Epithelial cell of proximal tubule (primary cell): ENCODE results near the gene CNPPD1. TPM values are rescaled to one million over a fixed set of nuclear protein-coding genes. Genes with fewer than 3 reads are reported as not detected.

ENCODE experiments used
- DNase-seq: peaks from one replicate; pipeline ENCODE4 v3.0.0-alpha.2; 2011; ENCODE audit warnings: low read depth
- H3K4me3 ChIP-seq: 2 replicates; pipeline ENCODE4 v1.5.1; 2011; ENCODE audit warnings: low read depth, mild to moderate bottlenecking, low read length
- total RNA-seq: library from RNA; depleted of rRNA; stranded (reverse); fragments of >200 nt; gene quantifications from 2 replicates; pipeline ENCODE4 v1.2.3, GENCODE V29; 2015
- TF ChIP-seq, protein P1 (sequence below): conservative IDR thresholded peaks from 2 replicates; pipeline ENCODE4 v1.5.1; 2012; ENCODE audit warnings: low read depth, mild to moderate bottlenecking, low read length

Gene CNPPD1
- total RNA-seq, 1 donor from 2014 or later: 51.0 TPM

GRCh38 chr2:219124381-219125110 lies 52.2 kb downstream of the CNPPD1 start:
- H3K4me3 ChIP-seq: peak overlapping the region; percentile 7
- TF ChIP-seq, protein P1, sequence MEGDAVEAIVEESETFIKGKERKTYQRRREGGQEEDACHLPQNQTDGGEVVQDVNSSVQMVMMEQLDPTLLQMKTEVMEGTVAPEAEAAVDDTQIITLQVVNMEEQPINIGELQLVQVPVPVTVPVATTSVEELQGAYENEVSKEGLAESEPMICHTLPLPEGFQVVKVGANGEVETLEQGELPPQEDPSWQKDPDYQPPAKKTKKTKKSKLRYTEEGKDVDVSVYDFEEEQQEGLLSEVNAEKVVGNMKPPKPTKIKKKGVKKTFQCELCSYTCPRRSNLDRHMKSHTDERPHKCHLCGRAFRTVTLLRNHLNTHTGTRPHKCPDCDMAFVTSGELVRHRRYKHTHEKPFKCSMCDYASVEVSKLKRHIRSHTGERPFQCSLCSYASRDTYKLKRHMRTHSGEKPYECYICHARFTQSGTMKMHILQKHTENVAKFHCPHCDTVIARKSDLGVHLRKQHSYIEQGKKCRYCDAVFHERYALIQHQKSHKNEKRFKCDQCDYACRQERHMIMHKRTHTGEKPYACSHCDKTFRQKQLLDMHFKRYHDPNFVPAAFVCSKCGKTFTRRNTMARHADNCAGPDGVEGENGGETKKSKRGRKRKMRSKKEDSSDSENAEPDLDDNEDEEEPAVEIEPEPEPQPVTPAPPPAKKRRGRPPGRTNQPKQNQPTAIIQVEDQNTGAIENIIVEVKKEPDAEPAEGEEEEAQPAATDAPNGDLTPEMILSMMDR: no peak
- no peak for DNase-seq

GRCh38 chr2:219123356-219124135 lies 53.2 kb downstream of the CNPPD1 start:
- DNase-seq: no peak
- H3K4me3 ChIP-seq: no peak overlapping the region
- TF ChIP-seq, protein P1: no peak

DNA sequence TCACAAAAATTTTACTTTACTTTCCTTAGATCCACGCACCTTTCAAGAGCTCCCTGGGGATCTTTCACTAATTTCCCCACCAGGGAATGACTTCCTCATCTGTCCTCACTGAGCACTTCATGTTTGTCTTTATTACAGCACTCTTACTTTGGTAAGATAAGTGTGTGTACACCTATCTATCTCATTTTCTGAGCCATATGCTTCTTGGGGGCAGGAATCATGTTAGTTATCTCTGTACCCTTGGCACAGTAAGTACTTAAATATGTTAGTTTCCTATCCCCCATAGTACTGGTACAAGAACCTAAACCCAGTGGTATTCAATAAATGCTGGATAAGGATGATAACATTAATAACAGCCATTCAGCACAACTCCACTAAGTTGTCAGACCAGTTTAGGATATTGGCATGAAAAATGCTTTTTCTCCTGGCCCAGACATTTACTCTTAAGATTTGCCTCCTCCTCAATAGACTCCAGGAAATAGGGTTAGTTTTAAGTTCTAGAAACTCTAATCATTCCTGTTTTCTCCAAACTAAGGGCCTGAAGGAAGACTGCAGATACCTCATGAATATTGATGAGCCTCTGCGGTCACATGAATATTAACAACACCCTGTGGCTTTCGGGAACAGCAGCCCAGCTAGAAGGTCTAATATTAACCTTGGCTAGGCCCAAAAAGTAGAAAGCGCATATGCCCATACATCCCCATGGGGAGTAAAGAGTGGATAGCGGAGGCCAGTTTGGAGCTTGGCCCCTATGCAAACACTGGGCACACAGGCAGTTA lies 54.3 kb downstream of the CNPPD1 start:
- TF ChIP-seq, protein P1: no peak

More for the DNA sequence above, 54.3 kb downstream of the CNPPD1 start:
- no peak overlapping the region for H3K4me3 ChIP-seq
- DNase-seq: no peak

Other genes starting within 250 kb of the CNPPD1 start
- gene CDK5R2, start 217.3 kb downstream of the CNPPD1 start, total RNA-seq: not detected in 2 replicates
- not detected in 2 replicates for gene FEV, start 191.7 kb downstream of the CNPPD1 start, total RNA-seq
- gene CRYBA2, start 183.5 kb downstream of the CNPPD1 start, total RNA-seq: not detected in 2 replicates
- gene CFAP65, start 135.4 kb downstream of the CNPPD1 start, total RNA-seq: 1.1 TPM in 1 of 2 replicates, not detected in the other
- 0.29 TPM in 1 of 2 replicates, not detected in the other for gene IHH, start 116.0 kb downstream of the CNPPD1 start, total RNA-seq
- gene NHEJ1, start 16.1 kb downstream of the CNPPD1 start, total RNA-seq: 13.1 and 17.1 TPM in 2 replicates
- 0.06 TPM in 1 of 2 replicates, not detected in the other for gene SLC23A3, start 6.9 kb downstream of the CNPPD1 start, total RNA-seq
- gene RETREG2, start 1.4 kb upstream of the CNPPD1 start, total RNA-seq: 34.4 and 40.1 TPM in 2 replicates
- 29.7 and 31.6 TPM in 2 replicates for gene ZFAND2B, start 29.9 kb upstream of the CNPPD1 start, total RNA-seq
- 9.3 and 11.7 TPM in 2 replicates for gene ABCB6, start 42.0 kb upstream of the CNPPD1 start, total RNA-seq
- gene ATG9A, start 52.7 kb upstream of the CNPPD1 start, total RNA-seq: 34.1 and 52.9 TPM in 2 replicates
- 20.3 and 50.3 TPM in 2 replicates for gene ANKZF1, start 52.9 kb upstream of the CNPPD1 start, total RNA-seq
- gene GLB1L, start 68.5 kb upstream of the CNPPD1 start, total RNA-seq: 10.4 and 11.0 TPM in 2 replicates
- gene STK16, start 68.6 kb upstream of the CNPPD1 start, total RNA-seq: 10.1 and 17.5 TPM in 2 replicates
- gene TUBA4B, start 76.3 kb upstream of the CNPPD1 start, total RNA-seq: 0.52 TPM in 1 of 2 replicates, not detected in the other
- 191 and 196 TPM in 2 replicates for gene TUBA4A, start 77.0 kb upstream of the CNPPD1 start, total RNA-seq
- gene DNAJB2, start 102.4 kb upstream of the CNPPD1 start, total RNA-seq: 31.8 and 54.8 TPM in 2 replicates
- 0.75 and 1.0 TPM in 2 replicates for gene PTPRN, start 132.5 kb upstream of the CNPPD1 start, total RNA-seq
- not detected in 2 replicates for gene RESP18, start 155.8 kb upstream of the CNPPD1 start, total RNA-seq
- gene DNPEP, start 211.0 kb upstream of the CNPPD1 start, total RNA-seq: 40.0 and 54.0 TPM in 2 replicates
- not detected in 2 replicates for gene DES, start 241.5 kb upstream of the CNPPD1 start, total RNA-seq